HL-60 (cell line): Measurements from ENCODE around the gene NECTIN4.

Source experiments
- CTCF ChIP-seq: IDR thresholded peaks from one replicate; pipeline ENCODE4 v1.5.1; 2011; ENCODE audit warnings: low read length, control low read depth, inconsistent platforms; ENCODE audit not compliant: insufficient read depth
- POLR2AphosphoS5 ChIP-seq: IDR thresholded peaks from 2 replicates; pipeline ENCODE4 v1.6.1; 2012; ENCODE audit warnings: low read depth
- SPI1 ChIP-seq: IDR thresholded peaks from 2 replicates; pipeline ENCODE4 v1.6.1; 2012; ENCODE audit warnings: low read depth, mild to moderate bottlenecking, borderline replicate concordance

GRCh38 chr1:161081519-161081918 lies 7.8 kb downstream of the NECTIN4 start:
- TF ChIP-seq CTCF (no peak), SPI1 (no peak), POLR2AphosphoS5 (no peak)
